ENCODE measurements around the gene WDFY2. TPM values are rescaled to one million over a fixed set of nuclear protein-coding genes. Genes with fewer than 3 reads are reported as not detected.
A peak's percentile ranks its signal among the peaks of the same experiment; 100 is the strongest.

The WDFY2 gene
- total and polyA plus RNA-seq, 2 of the 8 experiments (the other 6 are each of a cell fraction or from before 2014, with no cell fraction given) = 13.9 to 29.0 TPM

GRCh38 chr13:51797664-51798488 is 213.6 kb downstream of the WDFY2 start (continued):
- TF ChIP-seq SP2 (IDR thresholded peaks at IDR 0.05; ENCODE audit: low read length) (no peak), BACH1 (IDR thresholded peaks at IDR 0.05; ENCODE audit: low read length) (no peak), ATF3 (IDR thresholded peaks at IDR 0.05; ENCODE audit: insufficient read depth, low read depth, low read length) (peak; percentile 17; the same call in 1 of the 2 replicates), GTF2F1 (IDR thresholded peaks at IDR 0.05; ENCODE audit: borderline replicate concordance, low read depth, low read length) (no peak), RAD21 (IDR thresholded peaks at IDR 0.05 in 1 of 2, conservative IDR thresholded peaks at IDR 0.05 in 1 of 2; ENCODE audit: low read depth in 2 of 2, low read length in 2 of 2) (peak; percentile 90 to 92), FOSL1 (IDR thresholded peaks at IDR 0.05; ENCODE audit: insufficient read depth, low read depth, low read length) (no peak), EZH2 (IDR thresholded peaks at IDR 0.05; ENCODE audit: low read depth, low read length, severe bottlenecking) (no peak), USF2 (IDR thresholded peaks at IDR 0.05; ENCODE audit: low read length) (no peak), POLR2AphosphoS5 (IDR thresholded peaks at IDR 0.05; ENCODE audit: low read depth, low read length) (no peak), JUN (IDR thresholded peaks at IDR 0.05; ENCODE audit: low read depth, low read length) (peak; percentile 82; the same call in 1 of the 2 replicates), CEBPB (IDR thresholded peaks at IDR 0.05; ENCODE audit: low read depth, low read length) (no peak), YY1 (IDR thresholded peaks at IDR 0.05; ENCODE audit: low read depth, low read length) (no peak)

Measured in H1 (cell line).